ENCODE data around the gene PAX2. TPM values are rescaled to one million over a fixed set of nuclear protein-coding genes. Genes with fewer than 3 reads are reported as not detected.

The PAX2 gene
- total RNA-seq, 1 experiment from 2014 or later, result not detected

DNA sequence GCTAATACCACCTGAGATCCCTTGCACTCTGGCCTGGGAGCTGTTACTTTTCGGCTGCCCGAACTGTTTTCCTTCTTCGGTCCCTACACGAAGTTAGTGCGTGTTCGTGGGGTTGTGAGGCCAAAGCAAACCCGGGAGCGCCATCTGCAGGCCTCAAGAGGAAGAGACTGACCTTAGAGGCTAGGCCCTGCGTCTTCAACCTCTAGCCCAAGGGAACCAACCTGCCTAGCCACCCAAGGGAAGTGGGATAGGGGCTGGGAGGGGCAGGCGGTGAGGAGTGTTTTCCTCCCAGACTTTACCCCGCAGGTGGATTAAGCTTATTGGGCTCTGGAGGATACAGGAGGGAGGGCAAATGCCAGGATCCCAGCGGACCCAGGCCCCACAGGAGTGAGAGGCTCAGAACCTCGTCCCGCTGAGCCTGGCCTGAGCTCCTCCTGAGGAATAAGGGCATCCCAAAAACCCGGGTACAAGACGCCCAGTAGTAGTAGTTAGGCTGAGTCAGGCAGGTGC, 1.7 kb upstream of the PAX2 start:
- Histone ChIP-seq H3K4me1 (ENCODE audit: insufficient read depth, low read length) (no peaks in the 10 kb centered on the region), H2BK15ac (ENCODE audit: low read depth, low read length) (no peak overlapping the region), H3K27me3 (ENCODE audit: insufficient read depth, low read length) (peaks cover 85% of the 10 kb centered on the region), H2AK5ac (ENCODE audit: insufficient read length, low read length) (no peak overlapping the region), H3K9ac (ENCODE audit: extremely low read depth, insufficient read length, low read length) (no peak overlapping the region), H3K4me2 (ENCODE audit: insufficient read depth, insufficient read length, low read length) (no peak overlapping the region), H2AFZ (ENCODE audit: low read length) (no peak overlapping the region), H3K23me2 (ENCODE audit: insufficient read length, low read depth, low read length, poor library complexity, severe bottlenecking) (peaks cover 8% of the 10 kb centered on the region), H3K23ac (ENCODE audit: insufficient read length, low read depth, low read length) (no peak overlapping the region), H2BK20ac (ENCODE audit: low read depth, low read length, poor library complexity, severe bottlenecking) (no peak overlapping the region), H3K79me1 (ENCODE audit: insufficient read depth, low read depth, low read length, poor library complexity, severe bottlenecking) (no peaks in the 10 kb centered on the region), H3K9me3 (ENCODE audit: control insufficient read depth, low read depth, low read length) (no peaks in the 10 kb centered on the region), H3T11ph (ENCODE audit: low read length) (no peak overlapping the region), H4K5ac (ENCODE audit: insufficient read length, low read depth, low read length) (no peak overlapping the region), H3K4ac (ENCODE audit: low read depth, low read length) (no peak overlapping the region), H3K27ac (ENCODE audit: insufficient read length, low read depth, low read length) (no peak overlapping the region), H4K20me1 (ENCODE audit: control insufficient read depth, insufficient read depth, insufficient read length) (no peaks in the 10 kb centered on the region), H4K8ac (replicated peaks; ENCODE audit: insufficient read length, low read depth, low read length) (no peak overlapping the region), H2BK5ac (ENCODE audit: insufficient read length, low read length) (no peak overlapping the region), H3K79me2 (ENCODE audit: insufficient read depth, low read length) (no peaks in the 10 kb centered on the region), H4K91ac (ENCODE audit: insufficient read length, low read depth, low read length) (no peak overlapping the region), H2BK120ac (ENCODE audit: low read depth, low read length, poor library complexity, severe bottlenecking) (no peak overlapping the region), H3K56ac (ENCODE audit: insufficient read length, low read depth, low read length) (no peak overlapping the region), H3K14ac (ENCODE audit: insufficient read depth, low read length) (no peak overlapping the region), H2BK12ac (ENCODE audit: insufficient read length, low read depth, low read length) (no peak overlapping the region), H3K18ac (ENCODE audit: insufficient read length, low read depth, low read length) (no peak overlapping the region)
- peaks cover 0 to 9% of the 10 kb centered on the region in 2 experiments; a peak in 3 of 5 replicates for H3K9me3 Mint-ChIP-seq
- WGBS (ENCODE audit: extremely low coverage, insufficient read length, low lambda C conversion rate), result no CpG with 5 or more reads among the region's 16 CpGs
- no peaks in the 10 kb centered on the region for H3K36me3 Mint-ChIP-seq (ENCODE audit: insufficient read depth in 1 of 3, low read depth in 3 of 3)
- no peak overlapping the region; a peak in 1 of 7 replicates for H3K27ac Mint-ChIP-seq
- DNase-seq, result peak; percentile 71
- peaks cover 24 to 70% of the 10 kb centered on the region in 2 experiments for H3K4me1 Mint-ChIP-seq
- peak overlapping the region in 1 of 2 experiments; percentile 76; a peak in 2 of 5 replicates for H3K4me3 Mint-ChIP-seq
- peak; percentile 84 for TF ChIP-seq CTCF (conservative IDR thresholded peaks at IDR 0.05)
- peaks cover 100% of the 10 kb centered on the region for H3K27me3 Mint-ChIP-seq (ENCODE audit: low read depth)
